ENCODE data around the gene ST7.

Gene ST7

DNA sequence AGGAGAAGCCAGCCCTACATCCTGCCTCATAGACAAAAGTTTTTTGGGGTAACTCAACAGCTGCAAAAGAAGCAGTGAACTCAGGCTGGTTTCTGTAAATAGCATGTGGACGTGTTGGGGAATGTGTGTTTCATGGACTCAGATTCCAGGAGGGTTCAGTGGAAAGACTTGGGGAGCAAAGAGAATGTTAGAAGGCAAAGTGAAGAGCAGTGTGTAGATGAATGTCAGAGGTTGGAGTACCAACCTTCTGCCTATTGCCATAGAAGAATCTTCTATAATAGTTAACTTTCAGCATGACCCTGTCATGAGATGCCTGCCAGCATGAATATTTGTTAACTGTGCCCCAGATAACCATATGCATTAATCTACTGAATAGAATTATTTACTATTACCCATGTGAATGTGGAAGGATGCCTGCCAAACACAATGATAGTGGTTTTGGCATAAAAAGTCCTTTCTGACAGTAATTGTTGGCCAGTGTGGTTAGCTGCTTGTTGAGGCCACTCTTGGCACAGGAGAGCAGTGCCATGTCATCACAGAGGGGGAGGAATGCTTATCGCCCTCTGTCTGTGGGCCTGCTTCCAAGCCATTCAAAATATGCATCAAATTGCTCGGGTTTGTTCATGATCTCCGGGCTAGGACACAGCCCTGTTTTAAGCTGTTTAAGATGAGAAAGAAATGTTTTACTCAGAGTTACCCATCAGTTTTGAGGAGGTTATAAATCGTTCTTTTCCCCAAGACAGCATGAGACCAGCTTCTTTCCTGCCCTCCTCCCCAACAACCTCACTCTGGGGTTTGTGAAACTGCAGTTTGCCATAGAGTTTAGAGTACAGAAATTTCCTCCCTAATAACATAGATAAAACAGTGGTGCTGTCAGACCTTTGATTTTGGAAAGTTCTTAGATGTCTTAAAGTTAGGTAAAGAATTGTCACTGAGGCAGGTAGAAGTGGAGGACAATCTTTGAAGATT is 204.2 kb downstream of the ST7 start:
- no peak for DNase-seq (ENCODE audit: low spot score)

GRCh38 chr7:117158941-117159697 is 205.8 kb downstream of the ST7 start:
- DNase-seq (ENCODE audit: low spot score) = no peak

DNA sequence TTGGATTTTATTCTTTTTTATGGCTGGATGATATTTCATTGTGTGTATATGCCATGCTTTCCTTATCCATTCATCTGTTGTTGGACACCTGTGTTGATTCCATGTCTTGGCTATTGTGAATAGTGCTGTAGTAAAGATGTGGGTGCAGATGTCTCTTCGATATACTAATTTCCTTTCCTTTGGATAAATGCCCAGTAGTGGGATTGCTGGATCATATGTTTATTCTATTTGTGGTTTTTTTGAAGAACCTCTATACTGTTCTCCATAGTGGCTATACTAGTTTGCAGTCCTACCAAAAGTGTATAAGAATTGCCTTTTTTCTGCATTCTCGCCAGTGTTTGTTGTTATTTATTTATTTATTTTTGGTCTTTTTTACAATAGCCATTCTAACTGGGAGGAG is 209.8 kb downstream of the ST7 start:
- no peak for DNase-seq (ENCODE audit: low spot score)

DNA sequence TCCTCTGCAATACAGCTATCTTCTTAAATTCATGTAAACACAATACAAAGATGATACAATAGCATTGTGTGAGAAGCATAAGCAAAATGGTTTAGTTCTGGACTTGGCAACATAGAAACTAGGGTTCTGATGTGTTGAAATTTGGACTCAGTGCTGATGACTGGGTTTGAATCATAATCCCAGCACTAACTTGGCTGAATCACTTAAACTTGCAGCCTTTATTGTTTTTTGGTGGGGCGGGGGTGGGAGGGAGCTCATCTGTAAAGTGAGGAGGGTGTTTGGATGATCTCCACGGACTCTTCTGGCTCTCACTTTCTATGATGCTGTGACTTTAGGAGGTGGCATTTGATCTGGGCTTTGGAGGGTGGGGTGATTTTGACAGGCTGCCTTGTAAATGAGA is 211.3 kb downstream of the ST7 start:
- DNase-seq (ENCODE audit: low spot score) = no peak

GRCh38 chr7:117165656-117166055 is 212.4 kb downstream of the ST7 start:
- no peak for DNase-seq (ENCODE audit: low spot score)

DNA sequence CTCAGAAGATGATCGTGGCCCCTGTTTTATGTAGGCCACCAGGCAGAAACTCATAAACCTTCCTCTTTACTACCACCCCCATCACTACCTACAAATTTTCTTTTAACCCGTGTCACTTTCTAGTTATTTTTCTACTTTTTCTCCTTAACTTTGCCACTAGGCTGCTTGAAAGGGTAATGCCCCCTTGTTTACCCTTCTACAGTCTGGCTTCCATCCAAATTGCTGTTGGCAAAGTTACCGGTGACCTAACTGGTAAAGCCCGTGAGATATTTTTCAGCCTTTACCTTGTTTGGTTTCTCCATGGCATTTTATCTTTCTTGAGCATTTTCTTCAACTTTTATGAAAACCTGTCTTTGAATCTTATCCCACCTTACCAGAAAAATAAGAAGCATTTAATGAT is 216.6 kb downstream of the ST7 start:
- no peak for DNase-seq (ENCODE audit: low spot score)

- DNase-seq (ENCODE audit: low spot score) = no peak
Measured at GRCh38 chr7:117171106-117171505, 217.8 kb downstream of the ST7 start.

GRCh38 chr7:117172283-117172682 is 219.0 kb downstream of the ST7 start:
- DNase-seq (ENCODE audit: low spot score) = no peak

DNA sequence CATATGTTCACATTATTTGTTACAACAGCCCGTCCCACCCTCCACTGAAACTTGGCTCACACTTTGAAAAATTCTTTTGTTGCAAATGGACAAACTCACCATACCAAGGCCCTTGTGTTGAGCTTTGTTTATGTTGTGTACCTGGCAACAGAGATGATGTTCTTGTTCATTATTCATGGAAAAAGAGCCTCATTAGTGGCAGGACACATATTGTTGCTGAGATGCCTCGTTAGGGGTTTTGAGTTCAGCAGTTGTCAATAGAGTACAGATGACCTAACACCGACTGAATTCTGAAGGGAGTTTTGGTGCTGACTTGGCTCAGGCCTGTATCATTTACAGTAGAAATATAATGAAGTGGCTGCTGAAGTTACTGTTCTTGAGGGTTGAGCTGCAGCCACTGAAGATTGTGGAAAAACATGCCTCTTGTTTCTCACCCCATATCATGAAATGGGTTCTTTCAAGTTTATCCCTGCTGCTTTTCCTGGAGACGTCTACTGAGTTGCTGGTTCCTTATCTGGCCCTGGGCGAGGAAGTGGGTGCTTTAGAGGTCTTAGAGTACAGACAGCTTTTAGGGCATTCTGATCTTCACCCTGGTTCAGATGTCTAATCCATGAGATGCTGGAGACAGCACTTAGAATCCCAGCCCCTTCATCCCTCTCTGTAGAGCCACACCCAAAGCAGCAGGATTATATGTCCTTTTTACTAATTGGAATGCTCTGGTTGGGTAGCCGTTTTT is 219.9 kb downstream of the ST7 start:
- no peak for DNase-seq (ENCODE audit: low spot score)

DNA sequence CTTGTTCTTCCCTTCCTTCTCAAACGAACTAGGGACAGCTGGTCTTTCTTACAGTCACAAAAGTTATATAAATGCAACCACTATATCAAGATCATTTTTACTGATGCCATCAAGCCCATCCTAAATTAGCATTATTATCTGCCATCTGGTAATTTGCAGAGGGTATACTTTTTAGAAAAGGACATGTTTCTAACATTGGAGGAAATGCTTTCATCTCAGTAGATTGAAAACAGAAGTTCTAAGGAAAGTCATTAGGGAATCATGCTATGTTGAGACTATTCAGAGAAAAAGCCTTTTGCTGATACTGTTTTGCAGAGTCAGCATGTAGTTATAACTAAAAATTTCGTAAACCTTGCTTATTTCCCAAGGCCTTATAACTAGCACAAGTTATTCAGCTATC is 222.9 kb downstream of the ST7 start:
- DNase-seq (ENCODE audit: low spot score) = no peak

- no peak for DNase-seq (ENCODE audit: low spot score)
Measured at GRCh38 chr7:117178600-117178999, 225.3 kb downstream of the ST7 start.

GRCh38 chr7:117179701-117180100 is 226.4 kb downstream of the ST7 start:
- no peak for DNase-seq (ENCODE audit: low spot score)

DNA sequence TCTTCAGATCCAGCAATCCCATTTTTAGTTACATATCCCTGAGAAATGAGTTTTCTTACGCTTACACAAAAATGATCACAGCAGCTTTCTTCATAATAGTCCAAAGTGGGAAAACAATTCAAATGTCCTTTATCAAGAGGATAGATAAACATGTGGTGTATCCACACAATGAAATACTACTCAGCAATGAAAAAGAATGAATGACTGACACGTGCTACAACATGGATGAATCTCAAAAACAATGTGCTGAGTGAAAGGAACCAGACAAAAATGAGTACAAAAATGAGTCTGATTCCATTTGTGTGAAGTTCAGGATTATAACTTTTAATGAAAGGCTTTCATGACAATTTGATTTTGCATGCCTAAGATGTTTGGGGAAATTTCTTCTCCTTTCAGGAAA is 230.4 kb downstream of the ST7 start:
- DNase-seq (ENCODE audit: low spot score) = no peak

DNA sequence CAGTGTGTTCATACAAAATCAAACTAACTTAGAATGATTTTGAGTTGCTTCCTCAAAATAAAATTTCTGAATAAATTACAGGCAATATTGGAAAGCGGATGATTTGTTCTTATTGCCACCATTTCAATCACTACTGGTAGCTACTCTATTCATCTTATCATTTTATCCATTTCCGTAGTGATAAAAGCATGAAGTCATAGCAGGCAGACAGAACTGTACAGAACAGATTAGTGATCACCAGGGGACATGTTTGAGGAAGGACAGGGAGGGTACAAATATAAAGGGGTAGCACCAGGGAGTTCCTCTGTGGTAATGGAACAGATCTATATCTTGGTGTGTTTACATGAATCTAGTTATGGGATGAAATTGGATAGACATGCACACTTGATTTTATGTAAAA is 231.1 kb downstream of the ST7 start:
- DNase-seq (ENCODE audit: low spot score) = no peak

- no peak for DNase-seq (ENCODE audit: low spot score)
Measured at GRCh38 chr7:117185124-117185523, 231.8 kb downstream of the ST7 start.

GRCh38 chr7:117186218-117187010 is 233.1 kb downstream of the ST7 start:
- no peak for DNase-seq (ENCODE audit: low spot score)

DNA sequence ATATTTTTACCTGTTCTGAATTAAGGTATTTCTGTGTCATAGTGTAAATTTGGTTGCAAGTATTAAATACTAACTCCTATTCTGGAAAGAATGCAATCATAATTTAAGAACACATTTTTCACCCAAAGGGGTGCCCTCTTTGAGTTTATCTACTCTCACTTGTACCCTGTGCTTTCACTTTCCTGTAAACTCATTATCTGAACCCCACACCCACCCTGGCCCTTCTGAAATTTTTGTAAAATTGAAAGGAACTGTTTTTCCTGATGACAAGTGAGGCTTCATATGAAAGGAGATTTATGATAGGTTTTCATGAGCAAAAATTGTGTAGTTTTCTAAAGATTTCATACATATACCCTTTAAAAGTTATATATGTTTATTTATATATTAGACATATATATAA is 235.1 kb downstream of the ST7 start:
- no peak for DNase-seq (ENCODE audit: low spot score)

GRCh38 chr7:117188949-117189592 is 235.8 kb downstream of the ST7 start:
- DNase-seq (ENCODE audit: low spot score) = no peak

DNA sequence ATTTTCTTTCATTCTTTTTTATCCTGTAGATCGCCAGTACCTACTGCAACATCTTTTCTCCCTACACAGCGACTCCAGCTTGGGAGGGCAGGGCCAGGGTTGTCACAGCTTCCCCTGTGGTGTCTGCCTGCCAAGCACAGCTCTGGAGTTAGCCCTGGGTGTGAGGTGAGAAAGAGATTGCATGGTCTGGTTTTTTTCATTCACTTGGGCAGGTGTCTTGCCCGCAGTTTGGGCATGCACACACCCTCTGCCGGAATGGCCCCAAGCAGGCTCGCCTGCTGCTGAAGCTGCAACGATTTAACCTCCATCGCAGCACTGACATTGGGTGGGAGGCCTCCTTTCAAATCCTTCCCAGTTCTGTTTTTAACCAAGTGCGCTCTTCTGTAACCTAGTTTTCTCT is 236.8 kb downstream of the ST7 start:
- DNase-seq (ENCODE audit: low spot score) = no peak

DNA sequence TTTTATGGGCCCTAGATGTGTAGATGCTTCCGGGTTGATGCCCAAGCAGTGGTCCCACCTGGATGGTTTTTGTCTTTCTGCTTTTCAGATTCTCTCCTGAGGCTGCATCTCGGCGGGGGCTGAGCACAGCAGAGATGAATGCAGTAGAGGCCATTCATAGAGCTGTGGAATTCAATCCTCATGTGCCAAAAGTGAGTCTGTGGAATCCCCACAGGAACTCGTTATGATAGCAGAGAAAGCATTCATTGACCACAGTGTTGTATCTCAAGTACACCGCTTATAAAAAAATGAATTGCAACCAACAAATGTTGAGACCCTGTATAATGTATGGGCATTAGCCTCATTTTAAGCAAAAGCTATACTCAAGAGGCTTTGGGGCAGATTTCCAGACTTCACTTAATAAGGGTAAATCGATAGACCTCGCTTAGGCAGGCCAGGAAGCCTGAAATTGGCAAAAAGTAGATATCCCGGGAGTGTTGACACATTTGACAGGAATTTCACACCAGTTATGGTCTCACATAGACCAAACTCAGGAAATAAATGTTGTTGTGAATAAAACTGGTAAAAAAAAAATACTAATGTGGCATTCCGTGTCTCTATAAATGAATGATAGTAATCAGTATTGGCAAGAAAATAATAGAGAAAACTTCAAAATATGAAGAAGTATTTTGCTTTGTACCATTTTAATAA is 237.6 kb downstream of the ST7 start:
- no peak for DNase-seq (ENCODE audit: low spot score)

DNA sequence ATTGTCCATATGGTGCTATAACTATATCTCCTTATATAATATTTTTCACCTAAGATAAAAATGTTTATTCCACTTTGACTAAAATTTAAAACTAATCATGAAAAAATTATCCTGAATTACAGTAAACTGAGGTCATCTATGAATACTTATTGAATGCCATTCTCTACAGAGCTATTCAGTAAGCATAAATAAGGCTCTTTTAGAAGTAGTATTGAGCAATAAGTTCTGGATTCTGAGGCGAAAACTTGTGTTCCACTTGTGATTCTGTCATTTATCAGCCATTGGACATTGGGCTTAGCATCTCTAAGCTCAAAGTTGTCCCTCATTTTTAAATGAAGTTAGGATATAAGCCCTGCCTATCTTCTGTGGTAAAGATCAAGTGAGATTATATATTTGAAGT is 238.8 kb downstream of the ST7 start:
- DNase-seq (ENCODE audit: low spot score) = no peak
